NCI-H1436 treated with DMSO at 0.1 percent for 48 hours (cell line): ENCODE data around the gene COX18.

Source experiments
- DNase-seq: peaks from one replicate; lab custom pipeline; 2025; lab: John Stamatoyannopoulos, UW

The COX18 gene

GRCh38 chr4:73053076-73053475 lies 16.4 kb downstream of the COX18 start:
- DNase-seq, result no peak

GRCh38 chr4:73051625-73052024 lies 17.9 kb downstream of the COX18 start:
- no peak for DNase-seq

GRCh38 chr4:73045879-73046278 lies 23.6 kb downstream of the COX18 start:
- no peak for DNase-seq

GRCh38 chr4:73037057-73037456 lies 32.5 kb downstream of the COX18 start:
- no peak for DNase-seq

GRCh38 chr4:73036123-73036522 lies 33.4 kb downstream of the COX18 start:
- no peak for DNase-seq

GRCh38 chr4:73034896-73035295 lies 34.6 kb downstream of the COX18 start:
- no peak for DNase-seq

- DNase-seq, result no peak
Observed at GRCh38 chr4:73028621-73029020, 40.9 kb downstream of the COX18 start.

- no peak for DNase-seq
Observed at GRCh38 chr4:73021634-73022033, 47.9 kb downstream of the COX18 start.

- no peak for DNase-seq
Observed at GRCh38 chr4:73019462-73020047, 50.0 kb downstream of the COX18 start.

- DNase-seq, result no peak
Observed at GRCh38 chr4:73018595-73018994, 50.9 kb downstream of the COX18 start.

- no peak for DNase-seq
Observed at GRCh38 chr4:73013310-73013709, 56.2 kb downstream of the COX18 start.

- no peak for DNase-seq
Observed at GRCh38 chr4:73012673-73013072, 56.8 kb downstream of the COX18 start.

GRCh38 chr4:73011629-73011985 lies 57.9 kb downstream of the COX18 start:
- no peak for DNase-seq

- DNase-seq, result no peak
Observed at GRCh38 chr4:73010789-73011628, 58.5 kb downstream of the COX18 start.

- DNase-seq, result no peak
Observed at GRCh38 chr4:73007526-73008100, 61.9 kb downstream of the COX18 start.

GRCh38 chr4:73006286-73006990 lies 63.1 kb downstream of the COX18 start:
- no peak for DNase-seq

- DNase-seq, result no peak
Observed at GRCh38 chr4:73005514-73005913, 64.0 kb downstream of the COX18 start.
